A549 (cell line): Measurements from ENCODE around the gene PITX3. TPM values are rescaled to one million over a fixed set of nuclear protein-coding genes. Genes with fewer than 3 reads are reported as not detected.
A peak's percentile ranks its signal among the peaks of the same experiment; 100 is the strongest.

Source experiments
- ATAC-seq, 2 experiments: fragments of 200-7000 bp in 1 of 2; fragments of >200 bp in 1 of 2; cut with Nextera tagmentation in 1 of 2; cut with Tn5 transposase in 1 of 2; 3 replicates each; pipeline versions ENCODE4 v1.8.0 to v1.9.1; 2018 to 2020; ENCODE audit warnings: mild to moderate bottlenecking in 1 of 2, moderate library complexity in 1 of 2
- CTCF ChIA-PET: fragments of 300-600 bp; sonication (Branson Sonifier 250); formaldehyde crosslinking; extraction: SDS; loops from one replicate; lab custom pipeline; 2021; ENCODE audit warnings: antibody characterized with exemption, inconsistent platforms; lab: Yijun Ruan, JAX
- POLR2A ChIA-PET: fragments of 350-600 bp; formaldehyde crosslinking; extraction: SDS; loops from one replicate; lab custom pipeline; 2021; ENCODE audit warnings: antibody characterized with exemption, inconsistent platforms; lab: Yijun Ruan, JAX
- DNase-seq, 2 experiments: peaks; one replicate each; pipeline versions ENCODE4 v3.0.0 to v3.0.0-alpha.2; 2011 to 2016; ENCODE audit warnings: low read depth in 1 of 2, low spot score in 1 of 2
- FAIRE-seq: peaks from 2 replicates; lab custom pipeline; 2011; peaks lifted over from hg19 to GRCh38; lab: Jason Lieb, UNC
- H3K27ac ChIP-seq, 2 experiments: fragments of >200 bp; sonication (Bioruptor Twin); formaldehyde crosslinking; 3 replicates each; pipeline ENCODE4 v1.5.1; 2016 to 2017
- H3K4me1 ChIP-seq: fragments of >200 bp; sonication (Bioruptor Twin); formaldehyde crosslinking; 3 replicates; pipeline ENCODE4 v1.6.1; 2016
- H3K4me2 ChIP-seq: fragments of >200 bp; sonication (Bioruptor Twin); formaldehyde crosslinking; 3 replicates; pipeline ENCODE4 v1.6.1; 2016
- H3K4me3 ChIP-seq: fragments of >200 bp; sonication (Bioruptor Twin); formaldehyde crosslinking; 3 replicates; pipeline ENCODE4 v1.5.1; 2016
- H3K9me3 ChIP-seq: fragments of >200 bp; sonication (Bioruptor Twin); formaldehyde crosslinking; 3 replicates; pipeline ENCODE4 v1.6.1; 2016
- CEBPB ChIP-seq, 2 experiments: fragments of >200 bp in 1 of 2; sonication (Bioruptor Twin) in 1 of 2; formaldehyde crosslinking in 1 of 2; IDR thresholded peaks; 2 replicates each; pipeline ENCODE4 v1.6.1; 2012 to 2016
- E2F6 ChIP-seq: IDR thresholded peaks from 2 replicates; pipeline ENCODE4 v1.6.1; 2012; ENCODE audit warnings: low read depth, borderline replicate concordance
- EHF ChIP-seq: fragments of 250-450 bp; sonication (Bioruptor Pico); IDR thresholded peaks from 2 replicates; pipeline ENCODE4 v1.5.0; 2020; ENCODE audit warnings: mild to moderate bottlenecking
- ELK1 ChIP-seq: fragments of 150-350 bp; IDR thresholded peaks from 2 replicates; pipeline ENCODE4 v1.6.1; 2014; ENCODE audit warnings: low read depth, mild to moderate bottlenecking, low read length
- FOXS1 ChIP-seq: fragments of 250-450 bp; sonication (Bioruptor Pico); IDR thresholded peaks from 2 replicates; pipeline ENCODE4 v1.5.0; 2020; ENCODE audit warnings: mild to moderate bottlenecking, moderate library complexity
- HEYL ChIP-seq: fragments of 250-450 bp; sonication (Bioruptor Pico); IDR thresholded peaks from 2 replicates; pipeline ENCODE4 v1.8.0; 2021; ENCODE audit warnings: mild to moderate bottlenecking, moderate library complexity
- JUN ChIP-seq, 2 experiments: fragments of >200 bp; sonication (Bioruptor Twin); formaldehyde crosslinking; IDR thresholded peaks; 2 replicates in 1 of 2; 3 replicates in 1 of 2; pipeline ENCODE4 v1.6.1; 2016 to 2017
- KDM5A ChIP-seq: fragments of 200-600 bp; sonication (generic); IDR thresholded peaks from 2 replicates; pipeline ENCODE4 v1.6.1; 2016; ENCODE audit warnings: antibody characterized with exemption, mild to moderate bottlenecking
- MAFK ChIP-seq: fragments of 450-650 bp; IDR thresholded peaks from 2 replicates; pipeline ENCODE4 v1.6.1; 2014; ENCODE audit not compliant: partially characterized antibody
- MAX ChIP-seq: IDR thresholded peaks from 2 replicates; pipeline ENCODE4 v1.6.1; 2012
- MYC ChIP-seq: IDR thresholded peaks from 2 replicates; pipeline ENCODE4 v1.6.1; 2012; ENCODE audit warnings: mild to moderate bottlenecking, inconsistent platforms, low read length, improper control_type of control experiment, borderline replicate concordance
- NPAS2 ChIP-seq: fragments of 250-450 bp; sonication (Bioruptor Pico); IDR thresholded peaks from 2 replicates; pipeline ENCODE4 v1.8.0; 2022; ENCODE audit warnings: mild to moderate bottlenecking, moderate library complexity, borderline replicate concordance
- NR3C1 ChIP-seq: fragments of >200 bp; sonication (Bioruptor Twin); formaldehyde crosslinking; IDR thresholded peaks from 3 replicates; pipeline ENCODE4 v1.6.1; 2017
- PBX3 ChIP-seq: IDR thresholded peaks from 2 replicates; pipeline ENCODE4 v1.6.1; 2012
- PHF8 ChIP-seq: fragments of 200-600 bp; sonication (generic); IDR thresholded peaks from 2 replicates; pipeline ENCODE4 v1.6.1; 2016; ENCODE audit warnings: low read depth, mild to moderate bottlenecking, antibody characterized with exemption, moderate library complexity, borderline replicate concordance
- RCOR1 ChIP-seq: fragments of 150-350 bp; IDR thresholded peaks from 2 replicates; pipeline ENCODE4 v1.6.1; 2014; ENCODE audit warnings: antibody characterized with exemption, low read length, low read depth
- RFX5 ChIP-seq: fragments of 450-650 bp; IDR thresholded peaks from 2 replicates; pipeline ENCODE4 v1.7.1; 2014; ENCODE audit warnings: antibody characterized with exemption, mild to moderate bottlenecking, moderate library complexity
- RNF2 ChIP-seq: fragments of 200-600 bp; sonication (generic); IDR thresholded peaks from 2 replicates; pipeline ENCODE4 v1.6.1; 2016; ENCODE audit warnings: low read depth, mild to moderate bottlenecking, antibody characterized with exemption, moderate library complexity, borderline replicate concordance
- TFCP2L1 ChIP-seq: fragments of 250-450 bp; sonication (Bioruptor Pico); IDR thresholded peaks from 2 replicates; pipeline ENCODE4 v1.5.0; 2021; ENCODE audit warnings: mild to moderate bottlenecking
- USF2 ChIP-seq: fragments of 450-650 bp; IDR thresholded peaks from 2 replicates; pipeline ENCODE4 v1.6.1; 2014; ENCODE audit warnings: antibody characterized with exemption
- ZFP36 ChIP-seq: fragments of 450-650 bp; IDR thresholded peaks from 2 replicates; pipeline ENCODE4 v1.6.1; 2014; ENCODE audit warnings: borderline replicate concordance; ENCODE audit not compliant: partially characterized antibody
- ZSCAN20 ChIP-seq: fragments of 250-450 bp; sonication (Bioruptor Pico); IDR thresholded peaks from 2 replicates; pipeline ENCODE4 v1.8.0; 2022; ENCODE audit warnings: mild to moderate bottlenecking, moderate library complexity
- WGBS: methylation state at CpG from one replicate; pipeline ENCODE4 v1.1.6; 2017; ENCODE audit errors: missing lambda C conversion rate; 5-methylcytosine and 5-hydroxymethylcytosine counted together
- polyA minus RNA-seq: library from RNA; depleted of rRNA, polyadenylated mRNA; stranded (reverse); fragments of >200 nt; gene quantifications from 2 replicates; pipeline ENCODE4 v1.2.3, GENCODE V29; 2011; rRNA and poly(A)+ RNA removed
- polyA plus RNA-seq, 4 experiments: library from polyadenylated mRNA; depleted of rRNA in 3 of 4; stranded (reverse); fragments of >200 nt; fragmentation: RNase III in 1 of 4; extraction: RNeasy Plus Mini Kit Qiagen cat#74134 plus additional on column Dnase treatment in 1 of 4; gene quantifications; 2 replicates in 3 of 4; 3 replicates in 1 of 4; pipeline ENCODE4 v1.2.3, GENCODE V29; 2011 to 2017

PITX3 gene
- polyA plus RNA-seq (2011; rRNA removed), result not detected in 2 replicates
- 0.09 and 0.18 TPM in 2 replicates for polyA plus RNA-seq (2012; cell fraction: cytosol; rRNA removed)
- polyA plus RNA-seq (2012; cell fraction: nucleus; rRNA removed), result 0.31 TPM in 1 of 2 replicates, not detected in the other
- polyA plus RNA-seq (2017; fragmentation: RNase III; extraction: RNeasy Plus Mini Kit Qiagen cat#74134 plus additional on column Dnase treatment), result 0.09 TPM in 1 of 3 replicates, not detected in the others
- polyA minus RNA-seq, result not detected in 2 replicates

GRCh38 chr10:102241444-102242117 is at the start of gene PITX3:
TSS of gene PITX3 (minus strand) at chr10:102241512. CDS start at chr10:102232080, 9,432 bp downstream.
- no peak for TF ChIP-seq JUN (IDR thresholded peaks at IDR 0.05)
- TF ChIP-seq MAFK, result no peak
- peak; percentile 87 for TF ChIP-seq MAX
- no peak for TF ChIP-seq FOXS1 (CRISPR knock-in tag)
- TF ChIP-seq PHF8, result peak; percentile 28; the same call in 1 of the 2 replicates
- TF ChIP-seq HEYL (CRISPR knock-in tag), result no peak
- 0 out of 2 replicates have a peak, but pooled peaks have one; percentile 78 for TF ChIP-seq RNF2
- TF ChIP-seq ZFP36, result no peak
- TF ChIP-seq E2F6, result peak; percentile 88
- TF ChIP-seq TFCP2L1, result no peak
- TF ChIP-seq PBX3, result no peak
- TF ChIP-seq USF2, result peak; percentile 75
- no peak for TF ChIP-seq EHF (CRISPR knock-in tag)
- TF ChIP-seq NPAS2, result no peak
- TF ChIP-seq MYC, result no peak
- TF ChIP-seq RCOR1, result no peak
- FAIRE-seq, result no peak
- peak; percentile 41 to 68 for ATAC-seq
- ChIA-PET POLR2A (interaction anchor here (0.5 kb wide), 1 partner anchor 125 kb away, joined by 4 read pairs; no protein-coding TSS in a partner anchor), CTCF (interaction anchor here (0.7 to 24.2 kb wide), 7 partner anchors 11 to 330 kb away, joined by 3 to 886 read pairs (median 4); partner anchors contain the start of genes ELOVL3 and NFKB2)
- 8% methylated on average over 30 of the region's 57 CpGs for WGBS
- Histone ChIP-seq H3K4me3 (peak within 1 kb of the TSS; percentile 55), H3K9me3 (no peaks in the 10 kb centered on the region), H3K27ac (peak within 1 kb of the TSS in 1 of 2 experiments; percentile 62; a peak in 2 of 6 replicates), H3K4me2 (peak within 1 kb of the TSS; percentile 95), H3K4me1 (peaks cover 18% of the 10 kb centered on the region)
- DNase-seq, result peak; percentile 89 to 96

GRCh38 chr10:102289840-102290239 is 48.5 kb upstream of the PITX3 start:
- ATAC-seq, result no peak
- Histone ChIP-seq H3K4me3 (no peak overlapping the region), H3K4me2 (no peak overlapping the region), H3K27ac (no peak overlapping the region), H3K9me3 (no peaks in the 10 kb centered on the region), H3K4me1 (no peaks in the 10 kb centered on the region)
- CTCF ChIA-PET, result interaction anchor here (0.6 to 2.3 kb wide), 3 partner anchors 16 to 62 kb away, joined by 3 to 8 read pairs (median 3); no protein-coding TSS in a partner anchor
- TF ChIP-seq ZFP36 (no peak), ELK1 (no peak), CEBPB (IDR thresholded peaks at IDR 0.05) (no peak), RFX5 (no peak), NPAS2 (no peak), TFCP2L1 (no peak), NR3C1 (no peak), E2F6 (no peak), MYC (no peak), JUN (IDR thresholded peaks at IDR 0.05) (no peak), FOXS1 (CRISPR knock-in tag) (no peak), RCOR1 (no peak), KDM5A (no peak), HEYL (CRISPR knock-in tag) (no peak), ZSCAN20 (CRISPR knock-in tag) (no peak)
- no peak for DNase-seq
- FAIRE-seq, result no peak
- POLR2A ChIA-PET, result no interaction called here
- 92% methylated on average over 3 of the region's 3 CpGs for WGBS
